Medulla oblongata (tissue), 1 donor: ENCODE data around the gene HNRNPUL1.
"Not testable (repeated sequence)": the region's sequence is repeated elsewhere in the genome, so short reads cannot be mapped to it uniquely, and the experiment has no call there.

Experiments used
- DNase-seq: peaks from one replicate; pipeline ENCODE4 v3.0.0-alpha.2; 2015; ENCODE audit errors: extremely low spot score

Gene HNRNPUL1

GRCh38 chr19:41263850-41264580 lies at the start of gene HNRNPUL1:
TSS of gene HNRNPUL1 (plus strand) at chr19:41264372. CDS start at chr19:41264504, 132 bp downstream.
- DNase-seq: peak; percentile 100

GRCh38 chr19:41217741-41218140 lies 46.4 kb upstream of the HNRNPUL1 start:
- DNase-seq: no peak

- DNase-seq: no peak
These were observed 45.9 kb upstream of the HNRNPUL1 start for GRCh38 chr19:41218249-41218614.

DNA sequence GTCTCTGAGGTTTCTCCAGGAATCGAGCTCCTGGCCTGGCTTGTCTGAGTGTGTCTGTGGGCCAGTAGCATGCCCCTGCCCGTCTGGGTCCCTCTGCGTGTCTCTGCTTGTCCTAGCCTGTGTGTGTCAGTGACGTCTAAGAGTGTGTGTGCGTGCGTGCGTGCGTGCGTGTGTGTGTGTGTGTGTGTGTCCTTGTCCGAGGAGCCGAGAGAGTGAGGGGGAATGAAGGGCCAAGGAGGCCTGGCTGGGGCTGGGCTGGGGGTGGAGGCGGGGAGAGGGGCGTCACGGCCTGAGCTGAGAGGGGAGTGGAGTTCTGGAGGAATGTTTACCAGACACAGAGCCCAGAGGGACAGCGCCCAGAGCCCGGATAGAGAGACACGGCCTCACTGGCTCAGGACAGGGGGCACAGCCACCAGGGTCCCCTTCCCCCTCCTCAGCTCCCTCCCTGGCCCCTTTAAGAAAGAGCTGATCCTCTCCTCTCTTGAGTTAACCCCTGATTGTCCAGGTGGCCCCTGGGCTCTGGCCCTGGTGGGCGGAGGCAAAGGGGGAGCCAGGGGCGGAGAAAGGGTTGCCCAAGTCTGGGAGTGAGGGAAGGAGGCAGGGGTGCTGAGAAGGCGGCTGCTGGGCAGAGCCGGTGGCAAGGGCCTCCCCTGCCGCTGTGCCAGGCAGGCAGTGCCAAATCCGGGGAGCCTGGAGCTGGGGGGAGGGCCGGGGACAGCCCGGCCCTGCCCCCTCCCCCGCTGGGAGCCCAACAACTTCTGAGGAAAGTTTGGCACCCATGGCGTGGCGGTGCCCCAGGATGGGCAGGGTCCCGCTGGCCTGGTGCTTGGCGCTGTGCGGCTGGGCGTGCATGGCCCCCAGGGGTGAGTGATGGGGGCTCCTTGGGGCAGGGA lies 45.3 kb upstream of the HNRNPUL1 start, which contains the start of gene AXL:
AXL (plus strand) TSS at position 609 of the 893 bp plus-strand sequence; CDS start at position 779, 170 bp downstream.
- DNase-seq: peak; percentile 83

- no peak for DNase-seq
These were observed 44.1 kb upstream of the HNRNPUL1 start for GRCh38 chr19:41219924-41220567.

GRCh38 chr19:41220811-41221210 lies 43.4 kb upstream of the HNRNPUL1 start:
- peak; percentile 37 for DNase-seq

DNA sequence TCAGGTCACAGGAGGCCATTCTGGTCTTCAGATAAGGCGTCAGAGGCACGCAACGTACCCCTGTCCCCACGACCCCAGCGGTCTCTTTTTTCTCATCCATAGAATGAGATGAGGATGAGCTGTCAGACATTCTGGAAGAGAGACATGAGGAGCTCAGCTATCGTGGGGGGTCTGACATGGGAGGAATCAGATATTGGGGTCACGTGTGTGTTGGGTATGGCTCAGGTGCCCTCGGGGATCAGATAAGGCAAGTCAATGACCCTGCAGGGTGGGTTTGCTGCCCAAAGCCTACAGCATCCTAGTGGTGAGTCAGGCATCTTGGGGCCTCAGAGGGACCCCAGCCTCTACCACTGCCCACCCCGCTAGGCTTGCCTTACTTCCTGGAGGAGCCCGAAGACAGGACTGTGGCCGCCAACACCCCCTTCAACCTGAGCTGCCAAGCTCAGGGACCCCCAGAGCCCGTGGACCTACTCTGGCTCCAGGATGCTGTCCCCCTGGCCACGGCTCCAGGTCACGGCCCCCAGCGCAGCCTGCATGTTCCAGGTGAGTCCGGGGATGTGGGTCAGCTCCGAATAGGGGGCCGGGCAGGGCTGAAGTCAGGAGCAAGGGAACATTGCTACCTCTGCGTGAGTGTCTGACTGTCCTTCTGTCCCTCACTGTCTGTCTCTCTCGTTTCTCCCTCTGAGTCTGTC lies 42.5 kb upstream of the HNRNPUL1 start:
- no peak for DNase-seq

DNA sequence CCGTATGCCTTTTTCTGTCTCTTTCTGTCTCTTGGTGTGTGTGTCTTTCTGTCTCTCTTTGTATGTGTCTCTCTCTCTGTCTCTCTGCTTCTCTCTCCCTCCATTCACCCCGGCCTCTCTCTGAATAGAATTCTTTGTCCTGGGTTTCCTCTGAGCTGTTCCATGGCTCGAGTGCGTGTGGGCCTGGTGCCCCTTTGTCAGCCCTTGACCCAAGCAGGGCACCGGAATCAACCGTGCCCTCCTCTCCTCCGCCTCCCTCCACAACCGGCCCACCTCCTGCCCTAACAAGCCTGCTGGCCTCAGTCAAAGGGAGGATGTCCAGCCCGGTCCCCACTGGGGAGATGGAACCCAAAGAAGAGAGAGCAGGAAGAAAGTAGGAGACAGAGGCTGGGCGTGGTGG lies 41.9 kb upstream of the HNRNPUL1 start:
- DNase-seq: peak; percentile 42

GRCh38 chr19:41223431-41224234 lies 40.5 kb upstream of the HNRNPUL1 start:
- no peak for DNase-seq

DNA sequence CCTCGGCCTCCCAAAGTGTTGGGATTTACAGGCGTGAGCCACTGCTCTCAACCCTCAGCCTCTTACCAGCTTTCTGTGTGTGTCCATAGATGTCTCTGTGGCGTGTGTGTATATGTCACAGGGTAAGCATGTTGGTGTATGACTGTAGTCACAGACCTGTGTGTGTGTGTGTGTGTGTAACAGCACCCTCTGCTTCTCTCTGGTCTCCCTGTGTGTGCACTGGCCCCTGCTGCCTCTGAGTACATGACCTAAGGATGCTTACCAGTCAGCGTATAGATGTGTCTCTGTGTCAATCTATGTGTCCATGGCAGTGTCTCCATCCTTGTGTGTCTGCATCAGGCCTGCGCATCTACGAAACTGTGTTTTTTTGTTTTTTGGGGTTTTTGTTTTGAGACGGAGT lies 39.5 kb upstream of the HNRNPUL1 start:
- DNase-seq: no peak

DNA sequence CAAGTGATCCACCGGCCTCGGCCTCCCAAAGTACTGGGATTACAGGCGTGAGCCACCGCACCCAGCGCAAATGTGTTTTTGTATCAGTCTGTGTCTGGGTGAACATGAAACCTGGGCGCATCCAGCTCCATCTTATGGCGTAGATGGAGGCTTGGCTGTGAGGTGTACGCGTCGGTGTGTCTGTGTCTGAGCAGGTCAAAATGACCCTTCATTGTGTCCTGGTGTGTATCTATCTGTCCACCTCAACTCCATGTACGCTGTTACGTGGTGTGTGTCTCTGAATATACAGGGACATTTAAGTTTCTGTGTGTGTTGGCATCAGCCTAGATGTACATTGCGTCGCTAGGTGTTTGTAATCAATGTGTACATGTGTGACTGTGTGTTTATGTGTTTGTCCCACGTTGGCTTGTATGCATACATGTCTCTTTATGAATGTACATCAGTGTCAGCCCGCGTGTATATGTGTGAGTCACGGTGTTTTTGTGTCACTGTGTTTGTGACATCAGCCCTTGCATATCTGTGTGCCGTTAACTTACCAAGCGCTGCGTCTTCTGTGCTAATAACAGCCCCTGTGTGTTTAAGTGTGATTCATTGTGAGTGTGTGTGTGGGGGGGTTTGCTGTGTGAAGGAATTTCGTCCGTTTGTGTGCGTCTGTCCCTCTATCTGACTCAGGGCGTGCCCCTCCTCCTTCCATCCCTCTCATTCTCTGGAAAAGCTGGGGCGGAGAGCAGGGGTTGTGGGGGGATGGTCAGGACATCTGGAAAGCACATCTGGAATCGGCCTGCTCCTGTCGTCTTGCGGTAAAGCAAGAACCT lies 38.7 kb upstream of the HNRNPUL1 start:
- no peak for DNase-seq

DNA sequence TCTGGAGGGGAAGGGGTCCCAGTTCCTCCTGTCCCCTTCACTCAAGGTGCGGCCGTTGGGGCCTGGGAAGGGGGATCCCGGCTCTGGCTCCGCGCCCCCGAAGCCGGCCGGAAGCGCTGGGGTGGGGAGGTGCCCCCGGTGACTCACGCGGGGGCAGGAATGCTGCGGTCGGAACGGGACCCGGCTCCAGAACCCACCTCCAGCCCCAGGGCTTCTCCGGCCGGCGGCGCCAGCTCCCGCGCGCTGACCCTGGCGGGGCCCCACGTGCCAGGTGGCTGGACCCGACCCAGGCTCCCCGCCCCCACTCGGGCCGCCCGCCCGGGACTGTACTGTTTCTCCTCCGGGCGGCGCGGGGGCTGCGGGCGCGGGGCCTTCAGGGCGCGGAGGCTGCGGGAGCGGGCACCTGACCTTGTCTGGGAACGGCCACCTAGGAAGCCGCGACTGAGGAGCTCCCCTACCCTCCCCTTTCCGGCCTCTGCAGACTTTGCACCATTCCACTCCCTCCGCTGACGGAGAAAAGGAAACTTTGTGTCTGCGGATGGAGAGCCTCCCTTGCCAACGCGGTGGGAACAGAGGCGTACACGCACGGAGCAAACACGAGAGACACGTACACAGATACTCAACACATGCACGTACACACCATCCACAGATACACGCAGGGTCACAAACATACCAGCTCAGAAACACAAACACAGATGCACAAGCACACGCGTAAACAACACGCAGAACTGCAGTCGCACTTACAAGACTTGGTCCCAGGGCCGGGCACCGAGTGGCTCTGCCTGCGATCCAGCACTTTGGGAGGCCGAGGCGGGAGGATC lies 37.9 kb upstream of the HNRNPUL1 start:
- DNase-seq: peak; percentile 27

DNA sequence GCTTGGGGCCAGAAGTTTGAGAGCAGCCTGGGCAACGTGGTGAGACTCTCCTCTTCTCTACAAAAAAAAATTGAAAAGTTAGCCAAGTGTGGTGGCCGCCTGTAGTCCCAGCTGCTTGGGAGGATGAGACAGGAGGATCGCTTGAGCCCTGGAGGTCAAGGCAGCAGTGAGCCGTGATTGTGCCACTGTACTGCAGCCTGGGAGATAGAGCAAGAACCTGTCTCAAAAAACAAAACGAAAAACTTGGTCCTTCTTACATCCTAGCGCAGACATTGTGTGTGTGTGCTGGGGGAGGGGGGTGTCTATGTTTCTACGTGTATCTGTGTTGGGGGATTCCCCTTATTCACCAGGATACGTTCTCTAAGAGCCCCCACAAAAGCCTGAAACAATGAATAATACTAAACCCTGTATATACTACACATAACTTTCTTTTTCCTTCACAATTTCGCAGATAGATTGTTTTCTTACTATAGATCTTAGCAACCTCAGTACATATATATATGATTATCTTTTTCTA lies 37.2 kb upstream of the HNRNPUL1 start:
- no peak for DNase-seq

DNA sequence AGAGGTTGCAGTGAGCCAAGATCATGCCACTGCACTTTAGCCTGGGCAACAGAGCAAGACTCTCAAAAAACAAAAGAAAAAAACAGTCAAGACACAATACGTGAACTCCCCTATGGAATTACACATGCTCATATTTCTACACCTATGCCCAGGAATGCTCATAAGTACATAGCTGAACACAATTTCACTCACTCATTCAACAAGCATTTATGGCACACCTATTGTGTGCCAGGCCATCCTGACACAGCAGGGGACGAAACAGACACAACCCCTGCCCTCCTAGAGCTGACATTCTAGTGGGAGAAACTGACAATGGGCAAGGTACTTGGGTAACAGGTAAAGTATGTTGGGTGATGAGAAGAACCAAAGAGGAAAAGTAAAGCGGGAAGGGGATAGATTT lies 35.7 kb upstream of the HNRNPUL1 start:
- no peak for DNase-seq

DNA sequence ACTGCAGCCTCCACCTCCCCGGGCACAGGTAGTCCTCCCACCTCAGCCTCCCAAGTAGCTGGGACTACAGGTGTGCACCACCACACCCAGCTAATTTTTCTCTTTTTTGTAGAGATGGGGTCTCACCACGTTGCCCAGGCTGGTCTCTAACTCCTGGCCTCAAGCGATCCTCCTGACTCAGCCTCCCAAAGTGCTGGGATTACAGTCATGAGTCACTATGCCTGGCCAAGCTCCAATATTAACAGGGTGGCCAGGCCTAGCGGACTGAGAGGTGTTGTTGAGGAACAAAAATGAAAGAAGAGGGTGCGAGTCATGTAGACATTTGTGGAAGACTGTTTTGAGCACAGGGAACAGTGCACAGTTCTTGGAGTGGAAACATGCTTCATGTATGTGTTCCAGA lies 34.8 kb upstream of the HNRNPUL1 start:
- not testable (repeated sequence) for DNase-seq

- no peak for DNase-seq
These were observed 33.9 kb upstream of the HNRNPUL1 start for GRCh38 chr19:41230067-41230857.

GRCh38 chr19:41232686-41233085 lies 31.5 kb upstream of the HNRNPUL1 start:
- DNase-seq: no peak

- DNase-seq: peak; percentile 73
These were observed 30.4 kb upstream of the HNRNPUL1 start for GRCh38 chr19:41233748-41234240.
